ENCODE data around the gene RAB11A. TPM values are rescaled to one million over a fixed set of nuclear protein-coding genes. Genes with fewer than 3 reads are reported as not detected.

The RAB11A gene
- total RNA-seq, 1 experiment from 2014 or later = 272 TPM

- peak; percentile 15 for DNase-seq (ENCODE audit: low read depth)
These were observed 68.2 kb downstream of the RAB11A start for GRCh38 chr15:65937476-65937875.

- DNase-seq (ENCODE audit: low read depth) = no peak
These were observed 69.3 kb downstream of the RAB11A start for GRCh38 chr15:65938604-65939003.

GRCh38 chr15:65939901-65940617 is 70.8 kb downstream of the RAB11A start:
- DNase-seq (ENCODE audit: low read depth) = peak; percentile 93

GRCh38 chr15:65940618-65940909 is 71.3 kb downstream of the RAB11A start:
- DNase-seq (ENCODE audit: low read depth) = peak; percentile 54

Small RNA genes lying within 50 kb of the gene (small RNA-seq; reads per million reads assigned to genes)
- not detected for gene RF00026

Other genes starting within 250 kb of the RAB11A start
- 10.1 and 11.5 TPM in 2 replicates for gene SLC24A1, start 247.6 kb upstream of the RAB11A start, total RNA-seq (2014; rRNA removed; shearing (Covaris generic))
- gene DENND4A, start 77.2 kb upstream of the RAB11A start, total RNA-seq (2014; rRNA removed; shearing (Covaris generic)) = 8.5 and 9.5 TPM in 2 replicates